ENCODE data around the gene PFKP. TPM values are rescaled to one million over a fixed set of nuclear protein-coding genes. Genes with fewer than 3 reads are reported as not detected.

Gene PFKP
- total RNA-seq, 1 experiment from 2014 or later: 232 TPM

GRCh38 chr10:3068201-3068967 is 1.0 kb downstream of the PFKP start:
- in situ Hi-C loops (cut with HindIII; ENCODE audit: low pct_unique_long_range_greater_than_20kb, low sequenced_read_pairs): no loop called here
- no TSS peak for BruUV-seq (replicated peaks)
- Histone ChIP-seq H3K4me3 (ENCODE audit: low read depth in 2 of 2, low read length in 2 of 2) (peak overlapping the region; percentile 66 to 80), H3K27me3 (ENCODE audit: control insufficient read depth, insufficient read depth, low read length) (no peaks in the 10 kb centered on the region), H3K27ac (ENCODE audit: low read length) (peak overlapping the region; percentile 78), H3K36me3 (ENCODE audit: control insufficient read depth, insufficient read depth, low read length) (peaks cover 2% of the 10 kb centered on the region; the same call in 1 of the 2 replicates), H3K4me1 (ENCODE audit: control insufficient read depth, insufficient read depth, low read length) (peaks cover 35% of the 10 kb centered on the region), H3K9me3 (ENCODE audit: control insufficient read depth, insufficient read depth, low read depth, low read length) (no peaks in the 10 kb centered on the region)
- TF ChIP-seq REST (IDR thresholded peaks at IDR 0.05; ENCODE audit: insufficient read depth in 1 of 2, low read depth in 2 of 2, low read length in 1 of 2) (no peak), POLR2AphosphoS5 (IDR thresholded peaks at IDR 0.05; ENCODE audit: low read depth, low read length) (no peak), CTCF (IDR thresholded peaks at IDR 0.05) (no peak; the same call in 1 of the 2 replicates), TCF7L2 (IDR thresholded peaks at IDR 0.05; ENCODE audit: low read depth, low read length) (no peak), SIN3A (IDR thresholded peaks at IDR 0.05; ENCODE audit: borderline replicate concordance, insufficient read depth, low read depth, low read length) (no peak)
- intact Hi-C loops (cut with micrococcal nuclease; ENCODE audit: unreplicated experiment): no loop called here
- DNase-seq (ENCODE audit: low read depth, low spot score) (no peak), ATAC-seq (peak; percentile 17)
- POLR2A ChIA-PET: no interaction called here
- CTCF ChIA-PET: no interaction called here

GRCh38 chr10:3068968-3069737 is 1.8 kb downstream of the PFKP start:
- ATAC-seq: peak; percentile 6; the same call in 1 of the 2 replicates
- TF ChIP-seq POLR2AphosphoS5 (IDR thresholded peaks at IDR 0.05; ENCODE audit: low read depth, low read length) (no peak), SIN3A (IDR thresholded peaks at IDR 0.05; ENCODE audit: borderline replicate concordance, insufficient read depth, low read depth, low read length) (no peak), TCF7L2 (IDR thresholded peaks at IDR 0.05; ENCODE audit: low read depth, low read length) (no peak), REST (IDR thresholded peaks at IDR 0.05; ENCODE audit: insufficient read depth in 1 of 2, low read depth in 2 of 2, low read length in 1 of 2) (no peak), CTCF (IDR thresholded peaks at IDR 0.05) (no peak)
- peaks cover 39% of the 10 kb centered on the region for H3K4me1 ChIP-seq (ENCODE audit: control insufficient read depth, insufficient read depth, low read length)
- peak overlapping the region; percentile 78 for H3K27ac ChIP-seq (ENCODE audit: low read length)
- intact Hi-C loops (cut with micrococcal nuclease; ENCODE audit: unreplicated experiment): no loop called here
- DNase-seq (ENCODE audit: low read depth, low spot score): no peak
- in situ Hi-C loops (cut with HindIII; ENCODE audit: low pct_unique_long_range_greater_than_20kb, low sequenced_read_pairs): no loop called here
- POLR2A ChIA-PET: no interaction called here
- peak overlapping the region; percentile 67 to 80 for H3K4me3 ChIP-seq (ENCODE audit: low read depth in 2 of 2, low read length in 2 of 2)
- CTCF ChIA-PET: no interaction called here
- no TSS peak for BruUV-seq (replicated peaks)
- H3K27me3 ChIP-seq (ENCODE audit: control insufficient read depth, insufficient read depth, low read length): no peaks in the 10 kb centered on the region
- H3K9me3 ChIP-seq (ENCODE audit: control insufficient read depth, insufficient read depth, low read depth, low read length): no peaks in the 10 kb centered on the region
- peaks cover 2% of the 10 kb centered on the region; the same call in 1 of the 2 replicates for H3K36me3 ChIP-seq (ENCODE audit: control insufficient read depth, insufficient read depth, low read length)
